Measurements from ENCODE around the gene SETD7.
A peak's percentile ranks its signal among the peaks of the same experiment; 100 is the strongest.

- TF ChIP-seq CTCF (IDR thresholded peaks at IDR 0.05) (peak in 3 of 6 experiments; percentile 14 to 22 (median 20)), POLR2A (IDR thresholded peaks at IDR 0.05) (no peak), EP300 (IDR thresholded peaks at IDR 0.05) (no peak)
Observed at GRCh38 chr4:139509727-139510410, 46.1 kb downstream of the SETD7 start.
